Peyer's patch (tissue), 4 donors: ENCODE measurements around the gene LSM12. TPM values are rescaled to one million over a fixed set of nuclear protein-coding genes. Genes with fewer than 3 reads are reported as not detected.

Source experiments
- DNase-seq, 3 donors: peaks; one replicate each; pipeline ENCODE4 v3.0.0-alpha.2; 2017 to 2019
- H3K27ac ChIP-seq, 4 donors: fragments of 200-600 bp; sonication (generic); one replicate each; pipeline ENCODE4 v1.5.1; 2016 to 2019
- H3K27me3 ChIP-seq, 2 donors: fragments of 200-600 bp; sonication (generic); one replicate each; pipeline ENCODE4 v1.5.1; 2019
- H3K36me3 ChIP-seq, 3 donors: fragments of 200-600 bp; sonication (generic); one replicate each; pipeline ENCODE4 v1.5.1; 2016 to 2019
- H3K4me1 ChIP-seq, 4 donors: fragments of 200-600 bp; sonication (generic); one replicate each; pipeline ENCODE4 v1.5.1; 2016 to 2019
- H3K4me3 ChIP-seq, 4 donors: fragments of 200-600 bp; sonication (generic); 1 replicate in 3 of 4; 2 replicates in 1 of 4; pipeline ENCODE4 v1.5.1; 2016 to 2019; ENCODE audit warnings: mild to moderate bottlenecking in 1 of 4
- H3K9me3 ChIP-seq, 4 donors: fragments of 200-600 bp; sonication (generic); one replicate each; pipeline ENCODE4 v1.5.1; 2016 to 2019; ENCODE audit warnings: mild to moderate bottlenecking in 1 of 4
- CTCF ChIP-seq, 6 experiments: fragments of 450-650 bp in 4 of 6; fragments of 200-600 bp in 2 of 6; sonication (generic) in 1 of 6; IDR thresholded peaks; one replicate each; pipeline ENCODE4 v1.5.1; 2017 to 2019; ENCODE audit warnings: antibody characterized with exemption in 6 of 6, mild to moderate bottlenecking in 3 of 6, moderate library complexity in 1 of 6
- POLR2A ChIP-seq, 2 donors: fragments of 450-650 bp; IDR thresholded peaks; one replicate each; pipeline ENCODE4 v1.5.1; 2017; ENCODE audit warnings: antibody characterized with exemption in 2 of 2, mild to moderate bottlenecking in 2 of 2, moderate library complexity in 2 of 2
- total RNA-seq, 4 donors: library from RNA; depleted of rRNA; stranded (reverse); fragments of >200 nt; gene quantifications; one replicate each; pipeline ENCODE4 v1.1.0, GENCODE V29; 2016

Gene LSM12
- total RNA-seq, 4 donors from 2014 or later = 10.7 to 28.4 (median 26.1) TPM

GRCh38 chr17:44112284-44113280, 46.1 kb upstream of the LSM12 start:
- H3K4me1 ChIP-seq = peaks cover 9 to 46% (median 21%) of the 10 kb centered on the region in 4 donors
- H3K27me3 ChIP-seq = no peaks in the 10 kb centered on the region
- no peak overlapping the region for H3K4me3 ChIP-seq
- no peaks in the 10 kb centered on the region for H3K9me3 ChIP-seq
- peaks cover 0 to 25% (median 0%) of the 10 kb centered on the region in 3 donors for H3K36me3 ChIP-seq
- peak overlapping the region in 3 of 4 donors; percentile 68 to 86 (median 80) for H3K27ac ChIP-seq
- TF ChIP-seq POLR2A (IDR thresholded peaks at IDR 0.05) (no peak), CTCF (IDR thresholded peaks at IDR 0.05) (no peak)
- no peak for DNase-seq

GRCh38 chr17:44111777-44112176, 45.3 kb upstream of the LSM12 start:
- peak overlapping the region in 1 of 4 donors; percentile 44 for H3K4me3 ChIP-seq
- H3K27ac ChIP-seq = peak overlapping the region; percentile 32 to 86 (median 74)
- H3K4me1 ChIP-seq = peaks cover 9 to 46% (median 21%) of the 10 kb centered on the region in 4 donors
- peaks cover 0 to 17% (median 0%) of the 10 kb centered on the region in 3 donors for H3K36me3 ChIP-seq
- no peak for DNase-seq
- H3K27me3 ChIP-seq = no peaks in the 10 kb centered on the region
- no peaks in the 10 kb centered on the region for H3K9me3 ChIP-seq
- TF ChIP-seq POLR2A (IDR thresholded peaks at IDR 0.05) = no peak
- TF ChIP-seq CTCF (IDR thresholded peaks at IDR 0.05) = no peak

- TF ChIP-seq POLR2A (IDR thresholded peaks at IDR 0.05) (peak in 1 of 2 donors; percentile 50), CTCF (IDR thresholded peaks at IDR 0.05) (peak in 1 of 6 experiments; percentile 19)
- Histone ChIP-seq H3K4me3 (peak overlapping the region; percentile 7 to 52 (median 37)), H3K27me3 (no peaks in the 10 kb centered on the region), H3K36me3 (peaks cover 0 to 10% (median 0%) of the 10 kb centered on the region in 3 donors), H3K4me1 (peaks cover 9 to 46% (median 21%) of the 10 kb centered on the region in 4 donors), H3K27ac (peak overlapping the region; percentile 32 to 86 (median 74)), H3K9me3 (no peaks in the 10 kb centered on the region)
- DNase-seq = peak; percentile 83 to 95 (median 91)
Measured at GRCh38 chr17:44110823-44111633, 44.6 kb upstream of the LSM12 start.

- Histone ChIP-seq H3K27me3 (no peaks in the 10 kb centered on the region), H3K27ac (peak overlapping the region; percentile 32 to 86 (median 74)), H3K9me3 (no peaks in the 10 kb centered on the region), H3K4me1 (peaks cover 9 to 46% (median 21%) of the 10 kb centered on the region in 4 donors), H3K36me3 (peaks cover 0 to 9% (median 0%) of the 10 kb centered on the region in 3 donors), H3K4me3 (peak overlapping the region; percentile 7 to 52 (median 37))
- DNase-seq = no peak
- no peak for TF ChIP-seq POLR2A (IDR thresholded peaks at IDR 0.05)
- TF ChIP-seq CTCF (IDR thresholded peaks at IDR 0.05) = no peak
Measured at GRCh38 chr17:44110011-44110686, 43.7 kb upstream of the LSM12 start.

- H3K9me3 ChIP-seq = no peaks in the 10 kb centered on the region
- no peak for DNase-seq
- H3K4me1 ChIP-seq = peaks cover 9 to 46% (median 21%) of the 10 kb centered on the region in 4 donors
- H3K27me3 ChIP-seq = no peaks in the 10 kb centered on the region
- H3K36me3 ChIP-seq = peaks cover 0 to 12% (median 0%) of the 10 kb centered on the region in 3 donors
- no peak overlapping the region for H3K4me3 ChIP-seq
- H3K27ac ChIP-seq = peak overlapping the region; percentile 36 to 86 (median 60)
- TF ChIP-seq CTCF (IDR thresholded peaks at IDR 0.05) (no peak), POLR2A (IDR thresholded peaks at IDR 0.05) (no peak)
Measured at GRCh38 chr17:44109312-44109630, 42.8 kb upstream of the LSM12 start.
